Stimulated activated CD4-positive, alpha-beta T cell treated with anti-CD3 and anti-CD28 coated beads, Interleukin-4, amount 100 ng/mL, for 24 hours (primary cell): Measurements from ENCODE around the gene ZNF341.
A peak's percentile ranks its signal among the peaks of the same experiment; 100 is the strongest.
"Not testable (repeated sequence)": the region's sequence is repeated elsewhere in the genome, so short reads cannot be mapped to it uniquely, and the experiment has no call there.

Experiments used
- DNase-seq: peaks from one replicate; pipeline ENCODE4 v3.0.0-alpha.2; 2020

The ZNF341 gene

DNA sequence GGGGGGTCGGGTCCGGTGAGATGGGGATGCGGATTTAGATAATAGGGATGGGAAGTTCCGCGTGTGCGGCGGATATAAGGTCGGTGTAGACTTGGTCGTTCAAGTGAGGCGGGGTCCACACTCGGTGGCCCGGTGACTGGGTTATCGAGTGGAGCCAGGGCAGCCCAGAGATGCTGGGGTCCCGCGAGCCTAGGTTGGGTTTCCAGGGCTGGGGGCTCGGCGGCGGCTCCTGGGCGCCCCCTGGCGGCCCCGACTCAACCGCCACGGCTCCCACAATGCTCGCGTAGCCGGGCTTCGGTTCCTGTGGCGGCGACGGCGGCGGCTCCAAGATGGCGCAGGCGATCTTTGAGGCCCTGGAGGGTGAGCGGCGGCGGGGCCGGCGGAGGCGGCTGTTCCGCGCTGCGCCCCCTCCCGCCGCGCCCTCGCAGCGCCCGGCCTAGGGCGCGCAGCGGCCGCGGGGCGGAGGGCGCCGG is at the start of gene ZNF341:
TSS of gene ZNF341 (plus strand) at position 304 of the 473 bp plus-strand sequence. CDS start at position 330, 26 bp downstream.
- DNase-seq: peak; percentile 89

DNA sequence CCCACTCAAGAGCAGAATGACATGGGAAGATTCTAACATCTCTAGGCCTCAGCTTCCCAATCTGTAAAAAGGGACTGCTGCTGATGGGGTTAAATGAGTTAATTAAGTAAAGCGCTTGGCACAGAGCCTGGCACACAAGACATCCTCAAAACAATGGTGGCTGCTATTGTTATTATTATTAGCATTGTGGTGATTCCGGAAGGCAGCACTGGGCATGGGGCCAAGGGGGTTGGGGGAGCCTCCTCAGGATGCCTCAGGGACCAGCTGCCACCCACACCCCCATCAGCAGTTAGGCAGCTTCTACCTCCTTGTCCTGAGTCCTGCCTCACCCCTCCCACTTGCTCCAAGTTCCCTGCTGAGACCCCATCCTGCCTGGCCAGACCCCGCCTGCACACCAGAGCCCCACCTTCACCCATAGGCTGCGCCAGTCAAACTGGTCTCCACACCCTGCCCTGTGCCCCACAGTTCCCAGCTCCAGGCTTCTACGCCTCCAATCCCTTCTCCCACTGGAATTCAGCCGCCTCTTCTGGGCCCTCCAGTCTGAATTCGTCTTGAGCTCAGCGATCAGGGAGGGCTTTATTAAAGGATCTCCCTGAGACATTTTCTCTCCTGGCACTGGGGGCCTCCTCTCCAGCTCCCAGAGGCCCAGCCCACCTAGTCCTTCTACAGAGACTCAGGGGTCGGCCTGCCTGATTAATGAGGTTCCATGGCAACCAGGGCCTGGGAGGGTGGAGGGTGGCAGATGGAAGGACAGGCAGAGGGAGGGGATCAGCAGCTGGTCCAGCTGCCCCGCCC is 47.1 kb upstream of the ZNF341 start:
- DNase-seq: no peak

DNA sequence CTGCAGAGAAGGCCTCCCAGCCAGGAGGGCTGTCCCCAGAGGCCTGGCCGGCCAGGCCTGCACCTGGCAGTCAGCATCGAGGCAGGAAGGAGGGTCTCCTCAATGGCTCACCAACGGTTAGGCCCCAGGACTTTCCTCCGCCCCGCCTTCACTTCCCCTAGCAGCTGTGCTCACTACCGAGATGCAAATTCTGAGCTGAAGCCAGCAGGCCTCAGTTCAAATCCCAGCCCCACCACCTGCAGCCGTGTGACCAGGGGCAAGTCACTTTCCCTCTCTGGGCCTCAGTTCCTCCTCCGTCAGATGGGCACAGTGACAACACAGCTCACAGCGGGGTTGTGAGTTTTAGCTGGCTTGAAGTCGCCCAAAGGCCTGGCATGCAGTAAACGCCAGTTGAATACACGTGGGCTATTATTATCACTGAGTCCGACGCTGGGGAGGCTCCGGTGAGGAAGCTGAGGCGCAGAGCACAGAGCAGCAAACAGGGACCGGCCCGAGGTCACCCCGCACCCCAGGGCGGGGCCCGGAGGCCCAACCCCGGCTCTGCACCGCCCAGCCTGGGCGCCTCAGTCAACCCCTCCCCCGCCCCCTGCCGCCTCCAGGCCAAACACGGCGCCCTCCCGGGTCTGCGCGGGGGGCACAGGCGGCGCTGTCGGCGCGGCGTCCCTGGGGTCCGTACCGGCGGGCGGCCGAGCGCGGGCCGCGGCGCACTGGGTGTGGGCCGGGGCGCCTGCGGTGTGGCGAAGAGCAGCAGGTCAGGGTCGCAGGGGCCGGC is 46.3 kb upstream of the ZNF341 start:
- peak; percentile 58 for DNase-seq

DNA sequence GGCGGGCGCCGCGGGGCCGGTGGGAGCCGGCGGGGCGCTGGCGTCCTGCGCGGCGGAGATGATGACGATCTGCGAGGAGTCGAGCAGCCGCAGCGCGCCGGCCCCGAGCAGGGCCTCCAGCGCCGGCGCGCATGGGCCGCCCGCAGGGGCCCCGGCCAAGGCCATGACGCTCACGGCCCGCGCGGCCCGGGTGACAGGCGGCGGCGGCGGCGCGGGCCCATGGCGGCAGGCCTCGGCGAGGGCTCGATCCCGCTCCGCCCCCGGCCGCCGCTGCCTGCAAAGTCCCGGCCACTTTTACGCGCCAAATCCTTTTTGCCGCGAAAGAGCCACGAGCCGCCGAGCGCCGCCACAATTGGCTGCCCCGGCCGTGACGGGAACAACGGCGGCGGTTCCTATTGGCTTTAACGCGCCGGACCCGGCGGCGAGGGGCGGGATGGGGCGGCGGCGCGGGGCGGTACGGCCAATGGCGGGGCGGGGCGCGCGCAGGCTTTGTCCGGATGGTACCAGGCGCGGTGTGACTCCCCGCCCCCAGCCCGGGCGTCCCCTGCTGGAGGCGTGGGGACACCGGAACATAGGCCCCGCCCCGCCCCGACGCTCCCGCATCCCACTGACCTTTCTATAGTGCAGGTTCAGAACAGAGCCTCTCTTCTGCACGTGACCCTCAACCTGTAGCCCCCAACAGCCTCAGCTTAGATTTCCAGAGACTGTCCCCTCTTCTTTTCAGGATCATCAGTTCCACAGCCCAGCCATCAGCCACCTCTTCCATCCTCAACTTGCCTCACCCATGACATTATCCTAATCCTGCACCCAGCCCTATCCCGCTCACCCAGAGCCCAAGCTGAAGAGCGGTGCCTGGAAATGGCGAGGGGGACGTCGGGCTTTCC is 45.5 kb upstream of the ZNF341 start, which contains the start of gene E2F1:
TSS of gene E2F1 (minus strand) at position 286 of the 884 bp plus-strand sequence. CDS start at position 165, 121 bp downstream.
- peak; percentile 95 for DNase-seq

DNA sequence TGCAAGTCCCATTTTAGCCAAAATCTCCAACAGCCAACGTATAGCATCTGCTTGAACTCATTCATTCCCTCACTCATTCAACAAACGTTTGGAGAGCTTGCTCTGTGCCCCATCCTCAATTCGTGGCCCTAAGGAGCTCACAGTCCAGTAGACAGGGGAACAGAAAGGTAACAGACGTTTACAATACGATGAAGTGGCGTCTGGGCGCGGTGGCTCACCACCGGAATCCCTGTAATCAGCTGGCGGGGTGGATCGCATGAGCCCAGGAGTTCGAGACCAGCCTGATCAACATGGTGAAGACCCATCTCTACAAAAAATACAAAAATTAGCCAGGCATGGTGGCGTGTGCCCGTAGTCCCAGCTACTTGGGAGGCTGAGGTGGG is 44.8 kb upstream of the ZNF341 start:
- DNase-seq: no peak

DNA sequence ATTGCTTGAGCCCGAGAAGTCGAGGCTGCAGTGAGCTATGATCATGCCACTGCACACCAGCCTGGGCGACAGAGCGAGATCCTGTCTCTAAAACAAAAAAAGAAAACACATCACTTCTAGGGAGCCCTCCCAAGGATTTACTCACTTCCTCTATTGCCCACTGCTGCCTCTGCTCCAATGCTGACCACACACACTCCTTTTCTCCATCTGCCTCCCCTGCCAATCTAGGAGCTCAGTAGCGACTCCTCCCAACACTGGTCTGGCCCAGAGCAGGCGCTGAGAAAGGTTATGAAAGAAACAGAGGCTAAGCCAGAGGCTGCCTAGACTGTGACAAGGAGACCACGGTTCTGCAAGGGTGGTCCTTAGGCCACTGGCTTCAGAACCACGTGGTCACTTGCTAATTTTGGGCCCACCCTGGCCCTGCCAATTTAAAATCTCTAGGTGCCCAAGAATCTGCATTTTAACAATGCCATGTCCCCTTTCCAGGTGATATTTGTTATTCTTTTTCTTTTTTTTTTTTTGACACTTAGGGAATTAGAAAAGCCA is 44.4 kb upstream of the ZNF341 start:
- no peak for DNase-seq

DNA sequence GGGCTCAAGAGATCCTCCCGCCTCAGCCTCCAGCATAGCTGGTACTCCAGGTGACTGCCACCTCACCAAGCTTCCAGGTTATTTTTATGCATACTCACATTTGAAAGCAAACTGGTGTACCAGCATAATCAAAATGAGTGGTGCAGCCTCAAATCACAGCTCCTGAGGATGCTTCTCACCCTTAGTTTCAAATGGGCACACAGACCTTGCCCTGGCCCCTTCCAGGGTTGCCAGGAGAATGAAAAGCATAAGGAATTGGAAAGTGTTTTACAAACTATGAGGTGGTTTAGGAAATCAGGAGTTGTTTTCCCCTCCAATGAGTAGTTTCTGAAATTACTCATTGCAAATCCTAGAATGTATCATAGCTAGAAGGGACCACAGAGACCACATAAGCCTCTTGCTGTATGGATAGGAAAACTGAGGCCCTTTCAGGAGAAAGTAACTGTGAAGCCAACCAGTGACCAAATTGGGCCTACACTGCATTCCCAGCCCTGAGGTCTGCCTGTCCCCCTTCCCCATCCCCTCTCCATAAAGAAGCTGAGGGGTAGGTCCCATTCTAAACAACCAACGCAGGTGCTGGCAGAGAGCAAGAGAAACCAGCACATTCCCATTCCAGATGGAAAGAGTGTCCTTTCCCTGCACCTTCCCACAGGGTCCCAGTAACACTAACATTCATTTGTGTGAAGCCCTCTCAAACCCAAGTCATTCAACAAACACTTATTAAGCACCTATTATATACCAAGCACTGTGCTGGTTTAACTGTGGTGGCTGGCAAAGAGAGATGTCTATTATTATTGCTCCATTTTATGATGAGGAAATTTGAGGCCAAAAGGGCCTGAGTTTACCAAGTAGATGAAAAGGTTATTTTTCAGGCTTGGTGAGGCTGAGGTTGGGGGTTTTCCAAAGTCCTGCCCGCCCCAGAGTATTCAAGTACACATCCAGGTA is 43.5 kb upstream of the ZNF341 start:
- DNase-seq: no peak

DNA sequence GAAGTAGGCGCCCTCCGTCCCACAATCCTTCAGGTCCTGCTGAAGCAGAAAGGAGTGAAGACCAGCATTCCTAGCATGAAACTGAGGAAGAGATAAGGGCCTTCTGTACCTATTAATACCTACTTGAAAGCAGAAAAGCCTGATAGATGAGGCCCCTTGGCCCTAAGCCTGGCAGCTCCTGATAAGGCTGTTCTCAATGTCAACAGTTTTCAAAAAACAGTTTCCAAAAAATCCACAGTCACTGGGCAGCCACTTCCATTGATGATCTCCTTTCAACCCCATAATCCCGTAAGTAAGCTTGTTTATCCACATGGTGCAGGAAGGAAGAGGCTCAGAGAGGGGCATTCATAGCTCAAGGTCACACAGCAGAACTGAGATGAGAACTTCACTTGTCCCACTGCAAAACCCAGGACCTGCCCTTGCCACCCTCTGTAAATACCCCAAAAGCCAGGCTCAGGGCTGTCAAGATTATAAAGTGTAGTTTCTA is 42.8 kb upstream of the ZNF341 start:
- DNase-seq: no peak

DNA sequence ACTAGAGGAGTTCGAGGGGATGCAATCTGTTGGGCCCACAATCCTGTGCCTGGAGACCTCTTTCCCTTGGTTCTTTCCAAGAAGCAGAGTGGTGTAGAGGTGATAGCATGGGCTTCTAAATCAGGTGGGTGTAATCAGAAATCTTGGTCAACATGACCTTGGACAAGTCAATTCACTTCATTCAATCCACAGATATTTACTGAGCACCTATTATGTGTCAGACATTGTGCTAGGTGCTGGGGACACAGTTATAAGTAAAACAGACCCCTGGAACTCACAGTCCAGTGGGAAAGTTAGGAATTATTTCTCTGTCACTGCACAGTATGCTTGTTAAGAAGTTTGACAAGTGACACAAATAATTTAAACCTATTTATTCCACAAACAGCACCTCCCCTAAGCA is 42.3 kb upstream of the ZNF341 start:
- no peak for DNase-seq

DNA sequence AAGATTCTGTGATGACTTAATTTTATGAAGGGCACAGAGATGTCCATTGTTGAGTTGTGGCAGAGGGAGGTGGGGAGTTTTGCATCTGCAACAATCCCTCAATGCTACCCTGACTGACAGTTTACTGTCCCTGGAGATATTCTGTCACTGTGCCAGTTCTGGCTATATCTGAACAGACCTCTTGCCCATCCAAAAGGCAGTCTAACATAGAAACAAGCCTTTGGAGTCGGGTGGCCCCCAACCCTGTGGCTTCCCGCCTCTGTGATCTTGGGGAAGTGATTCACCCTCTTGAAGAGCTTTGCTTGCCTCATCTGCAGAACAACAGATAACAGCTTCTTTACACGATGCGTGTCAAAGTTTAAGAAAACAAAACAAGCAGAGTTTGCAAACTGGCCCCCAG is 41.8 kb upstream of the ZNF341 start:
- DNase-seq: peak; percentile 54

DNA sequence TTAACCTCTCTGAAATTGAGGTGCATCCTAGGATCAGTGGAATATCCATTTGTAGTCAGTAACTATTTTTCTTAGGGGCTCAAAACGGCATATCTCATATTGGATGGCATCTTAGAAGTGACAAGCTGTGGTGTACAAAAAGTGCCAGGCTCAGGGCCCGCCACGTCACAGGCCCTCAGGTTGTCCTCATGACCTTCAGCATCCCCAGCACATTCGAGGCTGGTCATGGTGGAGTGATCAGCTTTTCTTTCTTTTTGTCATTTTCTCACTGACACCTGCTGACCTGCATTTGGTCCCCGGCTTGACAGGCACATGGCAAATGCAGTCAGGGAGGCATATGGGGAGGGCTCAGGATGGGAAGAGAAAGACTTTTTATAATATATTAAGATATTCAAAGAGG is 38.5 kb upstream of the ZNF341 start:
- no peak for DNase-seq

DNA sequence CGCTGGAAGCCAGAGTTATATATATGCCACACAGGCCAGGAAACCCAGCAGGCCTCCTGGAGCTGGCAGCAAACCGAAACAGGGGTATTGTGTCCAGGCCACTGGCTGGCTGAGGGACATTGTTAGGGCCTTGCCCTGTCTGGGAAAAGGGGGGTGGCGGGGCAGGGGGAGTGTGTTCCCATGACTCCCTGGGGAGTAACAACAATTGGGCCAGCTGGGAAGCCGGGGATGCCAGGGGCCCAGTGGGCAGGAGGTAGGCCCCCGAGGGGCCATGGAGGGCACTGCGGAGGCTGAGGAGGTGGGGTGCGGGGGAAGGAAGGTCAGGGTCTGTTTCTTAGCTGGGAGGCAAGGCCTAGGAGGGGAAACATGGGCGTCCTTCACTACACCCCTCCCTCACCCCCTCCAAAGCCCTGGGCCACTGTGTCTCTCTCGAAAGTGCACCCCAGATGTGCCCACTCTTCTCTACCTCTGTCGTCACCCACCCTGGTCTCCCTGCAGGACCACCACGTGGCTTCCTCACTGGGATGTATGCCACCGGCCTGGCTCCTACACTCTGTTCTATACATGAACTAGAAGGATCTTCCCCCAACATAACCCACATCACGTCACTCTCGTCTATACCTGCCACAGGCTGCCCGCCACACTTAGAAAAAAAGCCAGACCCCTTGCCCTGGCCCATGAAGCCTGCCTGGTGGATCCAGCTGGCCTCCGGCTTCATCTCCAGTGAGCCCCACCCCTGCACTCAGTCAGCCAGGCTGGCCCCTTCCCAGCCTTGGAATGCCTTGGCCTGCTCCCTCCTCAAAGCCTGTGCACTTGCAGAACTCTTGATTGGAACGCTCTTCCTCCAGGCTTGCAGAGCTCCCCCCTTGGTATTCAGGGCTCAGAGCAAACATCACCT is 37.8 kb upstream of the ZNF341 start:
- no peak for DNase-seq

DNA sequence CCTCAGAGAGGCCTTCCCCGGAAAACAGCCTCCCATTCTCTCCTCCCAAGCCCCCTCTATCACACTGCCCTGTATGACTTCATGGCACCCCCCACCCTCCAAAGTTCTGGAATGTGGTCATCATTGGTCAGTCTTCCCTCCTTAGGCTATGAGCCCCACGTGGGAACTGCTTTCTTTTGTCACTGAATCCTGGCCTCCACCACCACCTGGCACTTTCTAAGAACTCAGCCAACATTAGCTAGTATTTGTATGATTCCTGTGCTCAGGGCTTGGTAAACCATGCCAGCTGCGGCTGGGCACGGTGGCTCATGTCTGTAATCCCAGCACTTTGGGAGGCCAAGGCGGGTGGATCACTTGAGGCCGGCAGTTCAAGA is 37.2 kb upstream of the ZNF341 start:
- DNase-seq: no peak

DNA sequence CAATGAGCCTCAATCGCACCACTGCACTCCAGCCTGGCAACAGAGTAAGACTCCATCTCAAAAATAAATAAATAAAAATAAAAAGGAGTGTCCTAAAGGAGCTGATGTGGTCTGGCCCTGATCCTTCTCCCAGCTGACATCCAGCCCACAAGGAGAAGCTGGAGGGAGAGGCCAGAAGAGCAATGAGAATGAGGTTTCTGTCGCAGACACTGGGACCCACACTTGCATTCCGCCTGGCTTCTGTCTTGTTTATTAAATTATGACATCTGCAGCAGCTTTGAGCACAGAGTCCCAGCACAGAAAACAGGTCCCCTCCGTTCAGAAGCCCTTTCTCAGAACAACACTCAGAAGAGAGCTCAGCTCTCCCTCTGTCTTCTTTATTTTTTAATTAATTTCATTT is 35.3 kb upstream of the ZNF341 start:
- no peak for DNase-seq

DNA sequence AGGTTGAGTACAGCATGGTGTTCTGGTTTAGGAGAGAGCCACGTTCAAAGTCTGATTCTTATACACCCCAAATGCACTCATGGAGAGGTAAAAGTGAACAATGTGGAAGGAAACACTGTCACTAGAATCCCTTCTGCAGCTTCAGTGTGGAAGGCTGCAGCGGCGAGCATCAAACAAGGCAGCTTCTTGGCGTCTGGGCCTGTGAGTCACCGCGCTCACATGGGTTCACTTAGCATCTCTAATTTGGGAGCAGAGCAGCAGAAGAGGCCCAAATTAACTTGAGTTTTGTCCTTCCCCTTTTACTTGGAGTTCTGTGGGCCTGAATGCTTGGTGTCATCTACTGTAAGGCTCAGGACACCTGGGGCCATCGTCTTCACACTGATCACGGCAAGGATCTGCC is 34.7 kb upstream of the ZNF341 start:
- no peak for DNase-seq

DNA sequence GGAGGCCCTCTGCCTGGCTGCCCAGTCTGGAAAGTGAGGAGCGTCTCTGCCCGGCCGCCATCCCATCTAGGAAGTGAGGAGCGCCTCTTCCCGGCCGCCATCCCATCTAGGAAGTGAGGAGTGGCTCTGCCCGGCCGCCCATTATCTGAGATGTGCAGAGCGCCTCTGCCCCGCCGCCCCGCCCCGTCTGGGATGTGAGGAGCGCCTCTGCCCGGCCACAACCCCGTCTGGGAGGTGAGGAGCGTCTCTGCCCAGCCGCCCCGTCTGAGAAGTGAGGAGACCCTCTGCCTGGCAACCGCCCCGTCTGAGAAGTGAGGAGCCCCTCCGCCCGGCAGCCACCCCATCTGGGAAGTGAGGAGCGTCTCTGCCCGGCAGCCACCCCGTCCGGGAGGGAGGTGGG is 32.8 kb upstream of the ZNF341 start:
- not testable (repeated sequence) for DNase-seq

DNA sequence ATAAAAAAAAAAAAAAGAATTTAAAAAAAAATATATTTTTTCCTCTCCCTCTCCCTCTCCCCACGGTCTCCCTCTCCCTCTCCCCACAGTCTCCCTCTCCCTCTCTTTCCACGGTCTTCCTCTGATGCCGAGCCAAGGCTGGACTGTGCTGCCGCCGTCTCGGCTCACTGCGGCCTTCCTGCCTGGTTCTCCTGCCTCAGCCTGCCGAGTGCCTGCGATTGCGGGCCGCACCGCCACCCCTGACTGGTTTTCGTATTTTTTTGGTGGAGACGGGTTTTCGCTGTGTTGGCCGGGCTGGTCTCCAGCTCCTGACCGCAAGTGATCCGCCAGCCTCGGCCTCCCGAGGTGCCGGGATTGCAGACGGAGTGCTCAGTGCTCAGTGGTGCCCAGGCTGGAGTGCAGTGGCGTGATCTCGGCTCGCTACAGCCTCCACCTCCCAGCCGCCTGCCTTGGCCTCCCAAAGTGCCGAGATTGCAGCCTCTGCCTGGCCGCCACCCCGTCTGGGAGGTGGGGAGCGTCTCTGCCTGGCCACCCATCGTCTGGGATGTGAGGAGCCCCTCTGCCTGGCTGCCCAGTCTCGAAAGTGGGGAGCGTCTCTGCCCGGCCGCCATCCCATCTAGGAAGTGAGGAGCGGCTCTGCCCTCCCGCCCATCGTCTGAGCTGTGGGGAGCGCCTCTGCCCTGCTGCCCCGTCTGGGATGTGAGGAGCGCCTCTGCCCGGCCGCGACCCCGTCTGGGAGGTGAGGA is 30.9 kb upstream of the ZNF341 start:
- DNase-seq: not testable (repeated sequence)

DNA sequence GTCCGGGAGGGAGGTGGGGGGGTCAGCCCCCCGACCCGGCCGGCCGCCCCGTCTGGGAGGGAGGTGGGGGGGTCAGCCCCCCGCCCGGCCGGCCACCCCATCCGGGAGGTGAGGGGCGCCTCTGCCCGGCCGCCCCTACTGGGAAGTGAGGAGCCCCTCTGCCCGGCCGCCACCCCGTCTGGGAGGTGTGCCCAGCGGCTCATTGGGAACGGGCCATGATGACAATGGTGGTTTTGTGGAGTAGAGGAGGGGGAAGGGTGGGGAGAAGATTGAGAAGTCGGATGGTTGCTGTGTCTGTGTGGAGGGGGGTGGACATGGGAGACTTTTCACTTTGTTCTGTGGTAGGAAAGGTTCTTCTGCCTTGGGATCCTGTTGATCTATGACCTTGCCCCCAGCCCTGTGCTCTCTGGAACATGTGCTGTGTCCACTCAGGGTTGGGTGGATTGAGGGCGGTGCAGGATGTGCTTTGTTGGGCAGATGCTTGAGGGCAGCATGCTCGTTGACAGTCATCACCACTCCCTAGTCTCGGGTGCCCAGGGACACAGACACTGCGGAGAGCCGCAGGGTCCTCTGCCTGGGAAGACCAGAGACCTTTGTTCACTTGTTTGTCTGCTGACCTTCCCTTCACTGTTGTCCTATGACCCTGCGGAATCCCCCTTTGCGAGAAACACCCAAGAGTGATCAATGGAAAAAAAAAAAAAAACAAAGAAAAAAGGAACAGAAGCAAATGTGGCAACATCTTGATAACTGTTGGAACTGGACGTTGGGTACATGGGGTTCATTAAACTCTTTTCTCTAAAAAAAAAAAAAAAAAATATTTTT is 30.0 kb upstream of the ZNF341 start:
- DNase-seq: no peak

DNA sequence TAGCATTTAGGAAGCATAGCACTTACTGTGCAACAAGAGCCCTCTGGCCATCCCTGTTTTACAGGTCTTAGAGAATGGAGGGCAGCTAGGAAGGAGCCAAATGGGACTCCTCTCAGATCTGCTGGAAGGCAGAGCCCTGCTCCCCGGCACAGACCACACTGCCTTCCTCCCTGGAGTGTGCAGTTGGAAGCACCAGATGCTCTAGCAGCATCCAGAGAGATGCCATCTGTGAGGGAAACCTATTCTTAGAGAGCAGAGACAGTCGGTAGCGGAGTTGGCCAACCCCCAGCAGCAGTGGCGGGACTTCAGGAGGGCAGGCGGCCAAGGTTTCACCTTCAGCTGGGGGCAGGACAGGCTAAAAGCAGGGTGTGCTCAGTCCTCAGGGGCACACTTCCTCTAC is 28.9 kb upstream of the ZNF341 start:
- DNase-seq: no peak
